ENCODE results near the gene UST.

GRCh38 chr6:149061930-149062329, 315.1 kb downstream of the UST start:
- TF ChIP-seq PAX5 (IDR thresholded peaks at IDR 0.05; ENCODE audit: insufficient read depth, low read length, severe bottlenecking) (no peak), POLR2AphosphoS5 (IDR thresholded peaks at IDR 0.05; ENCODE audit: low read depth, low read length) (no peak), POLR2A (IDR thresholded peaks at IDR 0.05; ENCODE audit: low read depth, low read length) (no peak), POU2F2 (IDR thresholded peaks at IDR 0.05; ENCODE audit: low read depth, low read length) (no peak)

All from GM12891 (cell line).